A673 (cell line): ENCODE results near the gene FSTL5. TPM values are rescaled to one million over a fixed set of nuclear protein-coding genes. Genes with fewer than 3 reads are reported as not detected.

Experiments
- BruUV-seq: library from RNA; stranded (reverse); fragments of 400-500 nt; replicated peaks from 2 replicates; lab custom pipeline; 2021; lab: Mats Ljungman, UMichigan
- CTCF ChIA-PET: fragments of 300-600 bp; sonication (Branson Sonifier 250); formaldehyde crosslinking; loops from one replicate; lab custom pipeline; 2022; ENCODE audit warnings: antibody characterized with exemption; lab: Charles Lee
- POLR2A ChIA-PET: fragments of 300-600 bp; sonication (Branson Sonifier 250); formaldehyde crosslinking; loops from one replicate; lab custom pipeline; 2022; ENCODE audit warnings: antibody characterized with exemption; ENCODE audit not compliant: low non-redundant PET; lab: Charles Lee
- DNase-seq: peaks from one replicate; pipeline ENCODE4 v3.0.0-alpha.2; 2015; ENCODE audit warnings: low spot score
- H3K27ac ChIP-seq: fragments of 200-600 bp; sonication (generic); 2 replicates; pipeline ENCODE4 v1.5.1; 2016; ENCODE audit warnings: mixed run types, low read depth, mild to moderate bottlenecking, mixed read lengths, antibody characterized with exemption, low read length; ENCODE audit not compliant: poor library complexity, severe bottlenecking
- H3K27me3 ChIP-seq: fragments of 200-600 bp; sonication (generic); replicated peaks from 2 replicates; pipeline ENCODE4 v1.6.1; 2017; ENCODE audit warnings: mixed run types, low read depth, mild to moderate bottlenecking, mixed read lengths, antibody characterized with exemption, low read length; ENCODE audit not compliant: insufficient read depth, poor library complexity
- H3K36me3 ChIP-seq: fragments of 200-600 bp; sonication (generic); 2 replicates; pipeline ENCODE4 v1.6.1; 2016; ENCODE audit warnings: mixed run types, mild to moderate bottlenecking, mixed read lengths, antibody characterized with exemption, low read length; ENCODE audit not compliant: insufficient read depth, poor library complexity, severe bottlenecking
- H3K4me1 ChIP-seq: fragments of 200-600 bp; sonication (generic); 2 replicates; pipeline ENCODE4 v1.6.1; 2017; ENCODE audit warnings: mixed run types, mild to moderate bottlenecking, mixed read lengths, antibody characterized with exemption, low read length; ENCODE audit not compliant: insufficient read depth, poor library complexity, severe bottlenecking
- H3K4me3 ChIP-seq: fragments of 200-600 bp; sonication (generic); 2 replicates; pipeline ENCODE4 v1.5.1; 2016; ENCODE audit warnings: low read depth, mixed run types, mild to moderate bottlenecking, mixed read lengths, low read length; ENCODE audit not compliant: poor library complexity, severe bottlenecking
- H3K9me3 ChIP-seq: fragments of 200-600 bp; sonication (generic); 2 replicates; pipeline ENCODE4 v1.6.1; 2016; ENCODE audit warnings: mixed run types, low read depth, mild to moderate bottlenecking, mixed read lengths, antibody characterized with exemption, low read length; ENCODE audit not compliant: poor library complexity, severe bottlenecking
- EZH2 ChIP-seq: fragments of 200-600 bp; sonication (generic); IDR thresholded peaks from 2 replicates; pipeline ENCODE4 v1.6.1; 2017; ENCODE audit warnings: borderline replicate concordance, low read depth, mild to moderate bottlenecking, mixed read lengths, antibody characterized with exemption, low read length; ENCODE audit not compliant: poor library complexity, severe bottlenecking
- intact Hi-C: fragments of 100-400 bp; cut with micrococcal nuclease; formaldehyde crosslinking; loops from one replicate; pipeline ENCODE4 v1.10.0; 2022; ENCODE audit not compliant: unreplicated experiment
- total RNA-seq: library from RNA; stranded (reverse); gene quantifications from 2 replicates; pipeline ENCODE4 v1.2.3, GENCODE V29; 2021
- TF ChIP-seq, protein P1 (sequence below): fragments of 300-800, 200-600 bp; sonication (generic); conservative IDR thresholded peaks from 2 replicates; pipeline ENCODE4 v1.5.1; 2017; ENCODE audit warnings: low read depth, mild to moderate bottlenecking, antibody characterized with exemption, low read length, moderate library complexity, mixed read lengths

FSTL5 gene
- total RNA-seq, 1 experiment from 2014 or later: 0.15 TPM

GRCh38 chr4:161883157-161883556 is 280.6 kb downstream of the FSTL5 start:
- H3K36me3 ChIP-seq: no peaks in the 10 kb centered on the region
- intact Hi-C loops: no loop called here
- BruUV-seq: no TSS peak
- DNase-seq: no peak
- H3K27ac ChIP-seq: no peak overlapping the region
- H3K4me1 ChIP-seq: no peaks in the 10 kb centered on the region
- TF ChIP-seq EZH2: no peak
- TF ChIP-seq, protein P1, sequence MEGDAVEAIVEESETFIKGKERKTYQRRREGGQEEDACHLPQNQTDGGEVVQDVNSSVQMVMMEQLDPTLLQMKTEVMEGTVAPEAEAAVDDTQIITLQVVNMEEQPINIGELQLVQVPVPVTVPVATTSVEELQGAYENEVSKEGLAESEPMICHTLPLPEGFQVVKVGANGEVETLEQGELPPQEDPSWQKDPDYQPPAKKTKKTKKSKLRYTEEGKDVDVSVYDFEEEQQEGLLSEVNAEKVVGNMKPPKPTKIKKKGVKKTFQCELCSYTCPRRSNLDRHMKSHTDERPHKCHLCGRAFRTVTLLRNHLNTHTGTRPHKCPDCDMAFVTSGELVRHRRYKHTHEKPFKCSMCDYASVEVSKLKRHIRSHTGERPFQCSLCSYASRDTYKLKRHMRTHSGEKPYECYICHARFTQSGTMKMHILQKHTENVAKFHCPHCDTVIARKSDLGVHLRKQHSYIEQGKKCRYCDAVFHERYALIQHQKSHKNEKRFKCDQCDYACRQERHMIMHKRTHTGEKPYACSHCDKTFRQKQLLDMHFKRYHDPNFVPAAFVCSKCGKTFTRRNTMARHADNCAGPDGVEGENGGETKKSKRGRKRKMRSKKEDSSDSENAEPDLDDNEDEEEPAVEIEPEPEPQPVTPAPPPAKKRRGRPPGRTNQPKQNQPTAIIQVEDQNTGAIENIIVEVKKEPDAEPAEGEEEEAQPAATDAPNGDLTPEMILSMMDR: no peak
- no peaks in the 10 kb centered on the region for H3K9me3 ChIP-seq
- no peaks in the 10 kb centered on the region for H3K27me3 ChIP-seq
- ChIA-PET CTCF (no interaction called here), POLR2A (no interaction called here)
- no peak overlapping the region for H3K4me3 ChIP-seq

DNA sequence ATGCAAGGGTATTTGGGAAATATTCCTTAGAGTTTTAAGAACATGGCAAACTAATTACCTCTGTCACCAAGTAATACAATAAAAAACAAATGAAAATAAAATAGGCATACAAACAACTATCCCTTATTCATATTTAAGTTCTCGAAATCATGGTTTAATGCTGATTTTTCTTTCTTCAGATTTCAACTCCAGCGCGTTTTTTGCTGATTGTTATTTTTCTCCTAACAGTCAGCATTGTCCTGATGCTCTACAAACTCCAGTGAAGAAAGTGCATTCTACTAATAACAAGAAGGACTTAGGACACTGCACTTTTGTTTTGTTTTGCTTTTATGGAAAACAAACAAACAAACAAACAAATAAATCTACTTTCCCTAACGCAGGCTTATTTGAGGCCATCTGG is 282.4 kb downstream of the FSTL5 start:
- Histone ChIP-seq H3K4me1 (no peaks in the 10 kb centered on the region), H3K36me3 (no peaks in the 10 kb centered on the region), H3K27ac (no peak overlapping the region), H3K9me3 (no peaks in the 10 kb centered on the region), H3K4me3 (no peak overlapping the region), H3K27me3 (no peaks in the 10 kb centered on the region)
- ChIA-PET CTCF (no interaction called here), POLR2A (no interaction called here)
- no peak for TF ChIP-seq EZH2
- TF ChIP-seq, protein P1: no peak
- intact Hi-C loops: no loop called here
- BruUV-seq: no TSS peak
- no peak for DNase-seq

DNA sequence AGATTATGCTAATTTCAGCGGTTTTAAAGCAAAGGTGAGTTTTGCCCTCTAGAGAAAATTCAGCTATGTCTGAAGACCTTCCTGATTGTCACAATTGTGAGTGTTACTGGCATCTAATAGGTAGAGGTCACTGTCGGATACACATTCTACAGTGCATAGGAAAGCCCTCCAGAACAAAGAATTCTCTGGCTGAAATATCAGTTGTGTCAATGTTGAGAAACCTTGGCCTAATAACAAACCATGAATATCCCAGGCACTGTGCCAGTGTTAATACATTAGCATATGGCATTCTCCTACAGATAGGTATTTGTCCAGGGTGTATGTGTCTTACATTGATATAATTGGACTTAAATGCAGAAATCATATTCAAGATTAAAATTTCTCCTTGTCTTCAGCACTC is 294.3 kb downstream of the FSTL5 start:
- TF ChIP-seq EZH2: no peak
- TF ChIP-seq, protein P1: no peak
- H3K4me1 ChIP-seq: no peaks in the 10 kb centered on the region
- DNase-seq: no peak
- BruUV-seq: no TSS peak
- no peaks in the 10 kb centered on the region for H3K36me3 ChIP-seq
- CTCF ChIA-PET: no interaction called here
- H3K27me3 ChIP-seq: no peaks in the 10 kb centered on the region
- H3K4me3 ChIP-seq: no peak overlapping the region
- no peaks in the 10 kb centered on the region for H3K9me3 ChIP-seq
- intact Hi-C loops: no loop called here
- H3K27ac ChIP-seq: no peak overlapping the region
- POLR2A ChIA-PET: no interaction called here
